ENCODE results near the gene C14orf132. TPM values are rescaled to one million over a fixed set of nuclear protein-coding genes. Genes with fewer than 3 reads are reported as not detected.

C14orf132 gene
- total RNA-seq, 2 experiments from 2014 or later, result 2.0 to 2.4 TPM

DNA sequence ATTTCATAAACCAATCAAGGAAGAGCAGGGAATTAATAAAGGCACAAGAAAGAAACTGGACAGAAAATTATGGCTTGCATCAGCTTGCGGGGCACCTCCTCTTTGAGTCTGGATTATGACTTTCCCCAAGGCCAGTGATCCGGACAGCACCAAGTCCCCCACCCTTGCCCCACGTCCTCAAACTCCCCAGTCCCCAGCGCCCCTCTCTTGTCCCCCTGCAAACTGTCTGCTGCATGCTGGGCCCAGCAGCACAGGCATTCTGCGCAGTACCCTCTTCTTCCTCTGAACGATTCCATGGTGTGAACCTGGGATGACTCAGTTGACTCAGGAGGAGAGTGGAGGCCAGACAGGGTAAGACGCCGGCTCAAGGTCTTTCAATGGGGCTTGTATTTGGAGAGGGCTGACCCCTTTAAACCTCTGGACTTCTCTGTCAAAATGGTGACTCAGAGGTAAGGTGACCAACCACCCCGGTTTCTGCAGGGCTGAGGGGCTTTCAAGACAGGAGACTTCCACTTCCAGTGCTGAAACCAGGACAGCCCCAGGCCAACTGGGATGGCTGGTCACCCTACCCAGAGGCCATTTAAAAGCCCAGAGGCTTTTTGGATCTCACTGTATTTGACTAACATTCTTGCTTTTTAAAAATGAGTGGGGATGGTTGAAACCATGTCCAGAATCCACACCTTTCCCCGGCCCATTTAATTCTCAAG is 13.5 kb downstream of the C14orf132 start:
- peaks cover 5% of the 10 kb centered on the region for H3K36me3 Mint-ChIP-seq (ENCODE audit: low read depth)
- H3K4me3 Mint-ChIP-seq, result no peak overlapping the region
- intact Hi-C loops (cut with DNase I, micrococcal nuclease), result loop anchor here in 1 of 2 experiments (5.0 kb wide), 1 partner anchor 40 kb away; no protein-coding TSS in a partner anchor
- Histone ChIP-seq H3K4me3 (ENCODE audit: low read length) (no peak overlapping the region), H3K9me3 (ENCODE audit: control insufficient read depth in 1 of 2, insufficient read depth in 1 of 2, low read length in 2 of 2) (no peaks in the 10 kb centered on the region), H3K4me1 (ENCODE audit: insufficient read depth, low read length) (no peaks in the 10 kb centered on the region), H3K27ac (ENCODE audit: low read depth in 1 of 2, low read length in 2 of 2) (no peak overlapping the region), H3K27me3 (ENCODE audit: control insufficient read depth in 1 of 2, insufficient read depth in 2 of 2, low read length in 2 of 2) (peaks cover 3 to 4% of the 10 kb centered on the region in 2 experiments), H3K36me3 (ENCODE audit: insufficient read depth, low read length) (no peaks in the 10 kb centered on the region)
- no peak for ATAC-seq (ENCODE audit: poor library complexity)
- peaks cover 13% of the 10 kb centered on the region for H3K27me3 Mint-ChIP-seq
- TF ChIP-seq, protein P1, sequence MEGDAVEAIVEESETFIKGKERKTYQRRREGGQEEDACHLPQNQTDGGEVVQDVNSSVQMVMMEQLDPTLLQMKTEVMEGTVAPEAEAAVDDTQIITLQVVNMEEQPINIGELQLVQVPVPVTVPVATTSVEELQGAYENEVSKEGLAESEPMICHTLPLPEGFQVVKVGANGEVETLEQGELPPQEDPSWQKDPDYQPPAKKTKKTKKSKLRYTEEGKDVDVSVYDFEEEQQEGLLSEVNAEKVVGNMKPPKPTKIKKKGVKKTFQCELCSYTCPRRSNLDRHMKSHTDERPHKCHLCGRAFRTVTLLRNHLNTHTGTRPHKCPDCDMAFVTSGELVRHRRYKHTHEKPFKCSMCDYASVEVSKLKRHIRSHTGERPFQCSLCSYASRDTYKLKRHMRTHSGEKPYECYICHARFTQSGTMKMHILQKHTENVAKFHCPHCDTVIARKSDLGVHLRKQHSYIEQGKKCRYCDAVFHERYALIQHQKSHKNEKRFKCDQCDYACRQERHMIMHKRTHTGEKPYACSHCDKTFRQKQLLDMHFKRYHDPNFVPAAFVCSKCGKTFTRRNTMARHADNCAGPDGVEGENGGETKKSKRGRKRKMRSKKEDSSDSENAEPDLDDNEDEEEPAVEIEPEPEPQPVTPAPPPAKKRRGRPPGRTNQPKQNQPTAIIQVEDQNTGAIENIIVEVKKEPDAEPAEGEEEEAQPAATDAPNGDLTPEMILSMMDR (IDR thresholded peaks at IDR 0.05), result no peak
- H3K9me3 Mint-ChIP-seq, result no peaks in the 10 kb centered on the region
- H3K4me1 Mint-ChIP-seq (ENCODE audit: low read depth), result peaks cover 5% of the 10 kb centered on the region
- ChIA-PET CTCF (no interaction called here), POLR2A (interaction anchor here (0.8 kb wide), 1 partner anchor 13 kb away, joined by 3 read pairs; no protein-coding TSS in a partner anchor)
- no peak for DNase-seq
- no peak overlapping the region for H3K27ac Mint-ChIP-seq

DNA sequence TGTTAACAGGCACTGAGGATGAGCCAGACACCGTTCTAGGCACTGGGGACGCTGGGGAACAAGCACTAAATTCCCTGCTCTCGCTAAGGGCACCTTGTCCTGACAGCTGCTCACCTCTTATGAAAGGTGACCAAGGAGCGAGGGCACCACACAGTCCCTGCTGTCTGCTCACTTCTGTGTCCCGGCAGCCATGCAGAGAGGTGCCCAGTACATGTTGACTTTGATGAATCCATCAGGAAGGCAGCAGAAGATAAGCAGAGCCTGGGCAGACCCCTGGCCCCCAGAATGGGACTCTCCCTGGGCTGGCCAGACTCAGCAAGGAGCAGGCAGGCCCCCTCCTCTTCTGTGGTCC is 14.1 kb downstream of the C14orf132 start:
- TF ChIP-seq, protein P1 (IDR thresholded peaks at IDR 0.05), result no peak
- CTCF ChIA-PET, result no interaction called here
- no peak overlapping the region for H3K4me3 ChIP-seq (ENCODE audit: low read length)
- intact Hi-C loops (cut with DNase I, micrococcal nuclease), result loop anchor here in 1 of 2 experiments (5.0 kb wide), 1 partner anchor 41 kb away; no protein-coding TSS in a partner anchor
- Mint-ChIP-seq H3K4me1 (ENCODE audit: low read depth) (peaks cover 5% of the 10 kb centered on the region), H3K27me3 (peaks cover 15% of the 10 kb centered on the region), H3K4me3 (no peak overlapping the region), H3K27ac (no peak overlapping the region), H3K9me3 (no peaks in the 10 kb centered on the region), H3K36me3 (ENCODE audit: low read depth) (peaks cover 5% of the 10 kb centered on the region)
- DNase-seq (no peak), ATAC-seq (ENCODE audit: poor library complexity) (no peak)
- POLR2A ChIA-PET, result no interaction called here
- H3K4me1 ChIP-seq (ENCODE audit: insufficient read depth, low read length), result no peaks in the 10 kb centered on the region
- no peaks in the 10 kb centered on the region for H3K9me3 ChIP-seq (ENCODE audit: control insufficient read depth in 1 of 2, insufficient read depth in 1 of 2, low read length in 2 of 2)
- H3K27ac ChIP-seq (ENCODE audit: low read depth in 1 of 2, low read length in 2 of 2), result no peak overlapping the region
- H3K27me3 ChIP-seq (ENCODE audit: control insufficient read depth in 1 of 2, insufficient read depth in 2 of 2, low read length in 2 of 2), result peaks cover 3 to 4% of the 10 kb centered on the region in 2 experiments
- no peaks in the 10 kb centered on the region for H3K36me3 ChIP-seq (ENCODE audit: insufficient read depth, low read length)

DNA sequence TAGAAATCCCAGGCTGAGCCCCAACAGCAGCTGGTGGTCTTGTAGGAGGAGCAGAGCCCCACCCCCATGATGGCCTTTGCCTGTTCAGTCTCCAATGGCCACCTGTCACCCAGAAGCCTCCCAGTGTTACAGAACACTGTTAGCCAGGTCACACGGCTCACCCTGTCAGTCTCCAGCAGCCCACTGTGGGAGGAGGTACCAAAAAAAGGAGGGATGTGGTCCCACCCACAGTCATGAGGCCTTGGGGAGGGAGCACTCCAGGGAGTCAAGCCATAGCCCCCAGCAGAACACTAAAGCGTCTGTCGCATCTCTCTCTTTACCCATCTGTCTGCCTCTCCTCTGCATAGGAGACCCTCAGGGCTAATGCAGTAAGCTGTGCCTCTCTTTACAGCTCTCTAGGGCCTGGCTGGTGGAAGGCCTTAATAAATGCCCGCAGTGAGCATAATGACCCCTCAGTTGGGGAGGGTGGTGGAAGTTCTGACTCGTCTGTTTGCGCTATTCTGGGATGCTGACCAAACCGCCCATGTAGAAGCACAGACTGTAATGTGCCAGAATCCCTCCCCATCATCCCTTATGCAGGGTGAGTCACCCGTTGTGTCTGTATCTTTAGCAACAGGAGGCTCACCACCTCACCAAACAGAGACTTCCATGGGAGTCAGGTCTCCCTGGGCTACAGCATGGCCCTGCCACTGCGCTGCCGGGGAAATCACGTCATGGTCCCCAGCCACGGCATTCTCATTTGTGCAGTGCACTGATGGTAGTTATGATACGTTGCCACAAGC is 14.6 kb downstream of the C14orf132 start:
- Mint-ChIP-seq H3K4me3 (no peak overlapping the region), H3K36me3 (ENCODE audit: low read depth) (peaks cover 5% of the 10 kb centered on the region), H3K9me3 (no peaks in the 10 kb centered on the region), H3K4me1 (ENCODE audit: low read depth) (peaks cover 5% of the 10 kb centered on the region), H3K27ac (no peak overlapping the region), H3K27me3 (peaks cover 18% of the 10 kb centered on the region)
- Histone ChIP-seq H3K9me3 (ENCODE audit: control insufficient read depth in 1 of 2, insufficient read depth in 1 of 2, low read length in 2 of 2) (no peaks in the 10 kb centered on the region), H3K36me3 (ENCODE audit: insufficient read depth, low read length) (no peaks in the 10 kb centered on the region), H3K27ac (ENCODE audit: low read depth in 1 of 2, low read length in 2 of 2) (no peak overlapping the region), H3K4me1 (ENCODE audit: insufficient read depth, low read length) (no peaks in the 10 kb centered on the region), H3K27me3 (ENCODE audit: control insufficient read depth in 1 of 2, insufficient read depth in 2 of 2, low read length in 2 of 2) (peaks cover 3 to 4% of the 10 kb centered on the region in 2 experiments), H3K4me3 (ENCODE audit: low read length) (no peak overlapping the region)
- DNase-seq (no peak), ATAC-seq (ENCODE audit: poor library complexity) (no peak)
- POLR2A ChIA-PET, result no interaction called here
- CTCF ChIA-PET, result no interaction called here
- intact Hi-C loops (cut with DNase I, micrococcal nuclease), result loop anchor here in 1 of 2 experiments (5.0 kb wide), 1 partner anchor 41 kb away; no protein-coding TSS in a partner anchor
- TF ChIP-seq, protein P1 (IDR thresholded peaks at IDR 0.05), result no peak

Data from CD4-positive, alpha-beta T cell (primary cell).